GM06990 (cell line): ENCODE measurements around the gene PGLYRP3.

Experiments used
- DNase-seq: peaks from one replicate; pipeline ENCODE4 v3.0.0-alpha.2; 2011; ENCODE audit not compliant: insufficient read length; ENCODE audit errors: extremely low read depth
- H3K27me3 ChIP-seq: replicated peaks from 2 replicates; pipeline ENCODE4 v1.6.0; 2011; ENCODE audit warnings: low read length; ENCODE audit not compliant: control insufficient read depth, insufficient read depth
- H3K36me3 ChIP-seq: 2 replicates; pipeline ENCODE4 v1.5.1; 2011; ENCODE audit warnings: low read length; ENCODE audit not compliant: control insufficient read depth, insufficient read depth
- H3K4me3 ChIP-seq: replicated peaks from 2 replicates; pipeline ENCODE4 v1.5.1; 2011; ENCODE audit warnings: low read depth, mild to moderate bottlenecking, control low read depth, low read length
- CTCF ChIP-seq: IDR thresholded peaks from 2 replicates; pipeline ENCODE4 v1.5.1; 2011; ENCODE audit warnings: low read length, control low read depth, mild to moderate bottlenecking, inconsistent platforms; ENCODE audit not compliant: insufficient read depth, poor library complexity, severe bottlenecking

The PGLYRP3 gene

GRCh38 chr1:153292740-153293479 lies 19.8 kb downstream of the PGLYRP3 start:
- Histone ChIP-seq H3K36me3 (no peaks in the 10 kb centered on the region), H3K27me3 (no peaks in the 10 kb centered on the region; the same call in 1 of the 2 replicates), H3K4me3 (no peak overlapping the region)
- no peak for TF ChIP-seq CTCF
- no peak for DNase-seq

DNA sequence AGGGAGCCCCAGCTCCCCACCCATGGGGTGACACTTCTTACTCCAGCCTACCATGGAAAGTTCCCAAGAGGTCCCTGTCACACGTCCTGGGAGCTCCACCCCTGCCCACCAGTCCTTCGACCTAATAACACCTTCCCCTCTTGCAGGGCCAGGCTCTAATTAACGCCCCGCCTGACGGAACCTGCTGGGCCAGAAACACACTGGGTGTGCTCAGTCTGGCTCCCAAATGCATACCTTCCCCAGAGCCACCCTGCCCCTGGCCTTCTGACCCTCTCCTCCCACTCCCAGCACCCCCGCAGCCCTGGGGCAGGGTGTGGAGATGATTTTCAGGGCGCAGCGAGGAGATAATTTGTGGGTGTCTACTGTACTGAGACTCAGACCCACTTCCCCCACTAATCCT lies 20.6 kb downstream of the PGLYRP3 start:
- no peak for TF ChIP-seq CTCF
- DNase-seq: no peak
- Histone ChIP-seq H3K36me3 (no peaks in the 10 kb centered on the region), H3K4me3 (no peak overlapping the region), H3K27me3 (no peaks in the 10 kb centered on the region)

DNA sequence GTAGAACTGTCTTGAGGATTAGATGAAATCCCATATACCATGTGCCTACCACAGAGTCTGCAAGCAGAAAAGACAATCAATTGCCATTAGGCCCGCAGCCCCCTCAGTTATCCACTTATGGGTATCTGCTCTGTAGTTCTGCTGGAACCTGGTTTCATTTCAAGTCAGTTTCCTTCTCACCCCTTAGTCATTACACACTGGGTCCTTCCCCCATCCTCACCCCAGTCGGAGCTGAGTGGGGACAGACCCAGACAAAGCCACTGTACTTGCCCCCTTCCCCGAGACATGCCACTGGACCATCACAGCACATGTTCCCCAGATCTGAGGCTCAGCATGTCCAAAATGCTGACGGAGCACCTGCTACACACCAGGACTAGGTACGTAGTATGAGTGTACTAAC lies 21.2 kb downstream of the PGLYRP3 start:
- Histone ChIP-seq H3K36me3 (no peaks in the 10 kb centered on the region), H3K27me3 (no peaks in the 10 kb centered on the region), H3K4me3 (no peak overlapping the region)
- no peak for TF ChIP-seq CTCF
- peak; percentile 46 for DNase-seq

GRCh38 chr1:153288634-153289275 lies 24.0 kb downstream of the PGLYRP3 start:
- Histone ChIP-seq H3K27me3 (no peaks in the 10 kb centered on the region), H3K36me3 (no peaks in the 10 kb centered on the region), H3K4me3 (no peak overlapping the region)
- peak; percentile 92 for TF ChIP-seq CTCF
- no peak for DNase-seq

DNA sequence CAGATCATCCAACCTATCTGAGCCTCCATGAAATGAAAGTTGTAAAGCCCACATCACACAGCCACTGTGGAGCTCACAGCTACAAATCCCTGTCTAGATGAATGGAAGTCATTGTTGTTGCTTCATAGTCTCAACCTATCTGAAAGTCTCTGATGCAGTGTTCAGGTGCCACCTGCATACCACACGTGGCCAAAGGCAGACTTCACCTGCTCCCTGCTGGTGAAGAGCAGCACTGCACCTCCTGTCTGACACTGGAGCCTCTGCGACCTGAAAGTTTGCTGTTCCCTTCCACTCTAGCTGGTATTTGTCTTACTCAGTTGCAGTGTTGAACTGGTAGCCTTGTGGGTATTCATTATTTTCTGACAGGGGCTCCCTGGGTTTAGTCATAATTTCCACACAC lies 34.9 kb downstream of the PGLYRP3 start:
- TF ChIP-seq CTCF: peak; percentile 87
- Histone ChIP-seq H3K36me3 (no peaks in the 10 kb centered on the region), H3K4me3 (no peak overlapping the region), H3K27me3 (no peaks in the 10 kb centered on the region; the same call in 1 of the 2 replicates)
- no peak for DNase-seq
